Umbilical cord (tissue), 2 donors: ENCODE data around the gene SLC35B1. TPM values are rescaled to one million over a fixed set of nuclear protein-coding genes. Genes with fewer than 3 reads are reported as not detected.
"Not testable (repeated sequence)": the region's sequence is repeated elsewhere in the genome, so short reads cannot be mapped to it uniquely, and the experiment has no call there.

Experiments
- DNase-seq: peaks from one replicate; pipeline ENCODE4 v3.0.0-alpha.2; 2015; ENCODE audit warnings: low spot score
- total RNA-seq: library from RNA; depleted of rRNA; stranded (reverse); fragments of >200 nt; gene quantifications from one replicate; pipeline ENCODE4 v1.2.3, GENCODE V29; 2014; ENCODE audit warnings: low replicate concordance; ENCODE audit not compliant: insufficient read depth

The SLC35B1 gene
- total RNA-seq, 1 donor from 2014 or later, result 53.2 TPM

GRCh38 chr17:49673679-49674078, 34.1 kb downstream of the SLC35B1 start:
- DNase-seq, result not testable (repeated sequence)

GRCh38 chr17:49670641-49671040, 37.1 kb downstream of the SLC35B1 start:
- no peak for DNase-seq

GRCh38 chr17:49670002-49670401, 37.8 kb downstream of the SLC35B1 start:
- no peak for DNase-seq

- no peak for DNase-seq
Measured at GRCh38 chr17:49667854-49668253, 39.9 kb downstream of the SLC35B1 start.

- no peak for DNase-seq
Measured at GRCh38 chr17:49664706-49665211, 43.0 kb downstream of the SLC35B1 start.

- no peak for DNase-seq
Measured at GRCh38 chr17:49659661-49660382, 47.9 kb downstream of the SLC35B1 start.

GRCh38 chr17:49656247-49656646, 51.5 kb downstream of the SLC35B1 start:
- DNase-seq, result no peak

Other genes with a start within 250 kb of the SLC35B1 start
- gene NGFR, start 212.7 kb downstream of the SLC35B1 start, total RNA-seq, result 1.9 TPM
- gene NXPH3, start 132.1 kb downstream of the SLC35B1 start, total RNA-seq, result 3.4 TPM
- 129 TPM for gene SPOP, start 29.9 kb downstream of the SLC35B1 start, total RNA-seq
- gene FAM117A, start 56.2 kb upstream of the SLC35B1 start, total RNA-seq, result 20.2 TPM
- gene KAT7, start 80.7 kb upstream of the SLC35B1 start, total RNA-seq, result 29.9 TPM
- not detected for gene TAC4, start 140.1 kb upstream of the SLC35B1 start, total RNA-seq